Thoracic aorta (tissue), 2 donors: ENCODE measurements around the gene PRICKLE3. TPM values are rescaled to one million over a fixed set of nuclear protein-coding genes. Genes with fewer than 3 reads are reported as not detected.

Experiments used
- ATAC-seq: fragments of 150-250 bp; one replicate; pipeline ENCODE4 v1.8.0; 2017; ENCODE audit warnings: low read depth; ENCODE audit not compliant: insufficient number of reproducible peaks, low FRiP score
- DNase-seq: peaks from one replicate; pipeline ENCODE4 v3.0.0-alpha.2; 2020; ENCODE audit warnings: low spot score
- H3K27ac ChIP-seq, 2 donors: fragments of 200-600 bp; sonication (generic); 1 replicate in 1 of 2; 2 replicates in 1 of 2; pipeline ENCODE4 v1.5.1; 2016; ENCODE audit warnings: mild to moderate bottlenecking in 2 of 2, moderate library complexity in 2 of 2
- H3K27me3 ChIP-seq: fragments of 200-600 bp; sonication (generic); replicated peaks from 2 replicates; pipeline ENCODE4 v1.6.0; 2016; ENCODE audit warnings: mild to moderate bottlenecking; ENCODE audit not compliant: insufficient read depth
- H3K36me3 ChIP-seq: fragments of 200-600 bp; sonication (generic); one replicate; pipeline ENCODE4 v1.5.1; 2016
- H3K4me1 ChIP-seq, 2 donors: fragments of 200-600 bp; sonication (generic); 1 replicate in 1 of 2; 2 replicates in 1 of 2; pipeline versions ENCODE4 v1.5.1 to v1.6.0; 2016; ENCODE audit warnings: low read depth in 2 of 2, mild to moderate bottlenecking in 1 of 2; ENCODE audit not compliant: control insufficient read depth in 1 of 2
- H3K4me3 ChIP-seq: fragments of 200-600 bp; sonication (generic); 2 replicates; pipeline ENCODE4 v1.5.1; 2016; ENCODE audit warnings: mild to moderate bottlenecking
- H3K9me3 ChIP-seq: fragments of 200-600 bp; sonication (generic); 2 replicates; pipeline ENCODE4 v1.5.1; 2016
- CTCF ChIP-seq: fragments of 200-600 bp; sonication (generic); IDR thresholded peaks from one replicate; pipeline ENCODE4 v1.5.1; 2019; ENCODE audit warnings: antibody characterized with exemption
- total RNA-seq, 2 donors: library from RNA; depleted of rRNA; stranded (reverse); fragments of >200 nt; gene quantifications; one replicate each; pipeline versions ENCODE4 v1.1.0 to v1.2.3, GENCODE V29; 2016

The PRICKLE3 gene
- 10 to 100 TPM; 21.4 to 46.7 TPM for total RNA-seq

GRCh38 chrX:49186125-49187027, at the start of gene PRICKLE3:
Gene PRICKLE3 (minus strand): TSS chrX:49186373. CDS start chrX:49186297, 76 bp downstream.
- DNase-seq (no peak), ATAC-seq (no peak)
- TF ChIP-seq CTCF: no peak
- Histone ChIP-seq H3K4me1 (peaks cover 0 to 7% of the 10 kb centered on the region in 2 donors), H3K4me3 (peak within 1 kb of the TSS; percentile 75), H3K9me3 (no peaks in the 10 kb centered on the region), H3K27ac (peak within 1 kb of the TSS; percentile 71 to 79), H3K36me3 (peaks cover 4% of the 10 kb centered on the region), H3K27me3 (no peaks in the 10 kb centered on the region)

GRCh38 chrX:49233887-49234555, 47.8 kb upstream of the PRICKLE3 start:
- ATAC-seq: no peak
- TF ChIP-seq CTCF: no peak

GRCh38 chrX:49233176-49233575, 47.0 kb upstream of the PRICKLE3 start, which contains the start of gene CACNA1F:
Gene CACNA1F (minus strand): TSS chrX:49233340. CDS start chrX:49233309, 31 bp downstream.
- ATAC-seq (no peak), DNase-seq (no peak)
- no peaks in the 10 kb centered on the region for H3K4me1 ChIP-seq
- no peaks in the 10 kb centered on the region for H3K9me3 ChIP-seq
- H3K27ac ChIP-seq: no peak within 1 kb of the TSS
- H3K36me3 ChIP-seq: no peaks in the 10 kb centered on the region
- H3K27me3 ChIP-seq: no peaks in the 10 kb centered on the region
- H3K4me3 ChIP-seq: no peak within 1 kb of the TSS
- TF ChIP-seq CTCF: no peak

More at GRCh38 chrX:49233887-49234555, 47.8 kb upstream of the PRICKLE3 start:
- Histone ChIP-seq H3K36me3 (no peaks in the 10 kb centered on the region), H3K27ac (no peak overlapping the region), H3K27me3 (no peaks in the 10 kb centered on the region), H3K9me3 (no peaks in the 10 kb centered on the region), H3K4me1 (no peaks in the 10 kb centered on the region), H3K4me3 (no peak overlapping the region)
- no peak for DNase-seq

- H3K36me3 ChIP-seq: no peaks in the 10 kb centered on the region
- no peak for TF ChIP-seq CTCF
- H3K4me1 ChIP-seq: no peaks in the 10 kb centered on the region
- no peak overlapping the region for H3K27ac ChIP-seq
- DNase-seq (no peak), ATAC-seq (no peak)
- no peaks in the 10 kb centered on the region for H3K27me3 ChIP-seq
- no peaks in the 10 kb centered on the region for H3K9me3 ChIP-seq
- no peak overlapping the region for H3K4me3 ChIP-seq
Observed at GRCh38 chrX:49232525-49232924, 46.4 kb upstream of the PRICKLE3 start.

GRCh38 chrX:49231333-49232000, 45.3 kb upstream of the PRICKLE3 start:
- Histone ChIP-seq H3K36me3 (no peaks in the 10 kb centered on the region), H3K27ac (no peak overlapping the region), H3K9me3 (no peaks in the 10 kb centered on the region), H3K27me3 (no peaks in the 10 kb centered on the region), H3K4me1 (no peaks in the 10 kb centered on the region), H3K4me3 (no peak overlapping the region)
- TF ChIP-seq CTCF: no peak
- no peak for ATAC-seq
- DNase-seq: no peak
